GM10248 (cell line): ENCODE measurements around the gene WDR27.

Experiments
- CTCF ChIA-PET: fragments of 300-600 bp; sonication (Branson Sonifier 250); formaldehyde crosslinking; extraction: SDS; loops from one replicate; lab custom pipeline; 2021; ENCODE audit warnings: antibody characterized with exemption; lab: Yijun Ruan, JAX
- POLR2A ChIA-PET: fragments of 350-650 bp; sonication (Branson Sonifier 250); formaldehyde crosslinking; extraction: SDS; loops from one replicate; lab custom pipeline; 2020; ENCODE audit warnings: antibody characterized with exemption; lab: Yijun Ruan, JAX
- DNase-seq: peaks from one replicate; pipeline ENCODE4 v3.0.0; 2012; ENCODE audit errors: extremely low spot score
- TF ChIP-seq, protein P1 (sequence below): IDR thresholded peaks from 2 replicates; pipeline ENCODE4 v1.5.1; 2012; ENCODE audit warnings: mild to moderate bottlenecking, low read depth; ENCODE audit errors: extremely low read depth, missing control alignments, control extremely low read depth

The WDR27 gene

DNA sequence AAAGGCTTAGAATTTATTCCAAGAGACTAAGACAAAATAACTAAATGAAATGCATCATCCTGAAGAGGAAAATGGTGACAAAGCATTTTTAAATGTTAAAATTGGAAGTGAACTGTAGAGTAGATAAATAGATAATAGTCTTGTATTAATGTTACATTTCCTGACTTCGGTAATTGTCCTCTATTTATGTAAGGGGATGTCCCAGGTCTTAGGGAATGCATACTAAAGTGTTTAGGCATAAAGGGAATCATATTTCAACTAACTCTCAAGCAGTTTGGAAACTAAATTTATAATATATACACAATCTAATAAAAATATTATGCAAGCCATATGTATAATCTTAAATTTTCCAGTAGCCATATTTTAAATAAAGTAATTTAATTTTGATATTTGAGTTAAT, 159.3 kb downstream of the WDR27 start:
- ChIA-PET POLR2A (no interaction called here), CTCF (no interaction called here)
- TF ChIP-seq, protein P1, sequence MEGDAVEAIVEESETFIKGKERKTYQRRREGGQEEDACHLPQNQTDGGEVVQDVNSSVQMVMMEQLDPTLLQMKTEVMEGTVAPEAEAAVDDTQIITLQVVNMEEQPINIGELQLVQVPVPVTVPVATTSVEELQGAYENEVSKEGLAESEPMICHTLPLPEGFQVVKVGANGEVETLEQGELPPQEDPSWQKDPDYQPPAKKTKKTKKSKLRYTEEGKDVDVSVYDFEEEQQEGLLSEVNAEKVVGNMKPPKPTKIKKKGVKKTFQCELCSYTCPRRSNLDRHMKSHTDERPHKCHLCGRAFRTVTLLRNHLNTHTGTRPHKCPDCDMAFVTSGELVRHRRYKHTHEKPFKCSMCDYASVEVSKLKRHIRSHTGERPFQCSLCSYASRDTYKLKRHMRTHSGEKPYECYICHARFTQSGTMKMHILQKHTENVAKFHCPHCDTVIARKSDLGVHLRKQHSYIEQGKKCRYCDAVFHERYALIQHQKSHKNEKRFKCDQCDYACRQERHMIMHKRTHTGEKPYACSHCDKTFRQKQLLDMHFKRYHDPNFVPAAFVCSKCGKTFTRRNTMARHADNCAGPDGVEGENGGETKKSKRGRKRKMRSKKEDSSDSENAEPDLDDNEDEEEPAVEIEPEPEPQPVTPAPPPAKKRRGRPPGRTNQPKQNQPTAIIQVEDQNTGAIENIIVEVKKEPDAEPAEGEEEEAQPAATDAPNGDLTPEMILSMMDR = no peak
- DNase-seq = no peak

GRCh38 chr6:169539176-169539897, 162.5 kb downstream of the WDR27 start:
- TF ChIP-seq, protein P1 = no peak
- no peak for DNase-seq
- ChIA-PET CTCF (interaction anchor here (2.3 kb wide), 1 partner anchor 8 kb away, joined by 6 read pairs; no protein-coding TSS in a partner anchor), POLR2A (no interaction called here)

DNA sequence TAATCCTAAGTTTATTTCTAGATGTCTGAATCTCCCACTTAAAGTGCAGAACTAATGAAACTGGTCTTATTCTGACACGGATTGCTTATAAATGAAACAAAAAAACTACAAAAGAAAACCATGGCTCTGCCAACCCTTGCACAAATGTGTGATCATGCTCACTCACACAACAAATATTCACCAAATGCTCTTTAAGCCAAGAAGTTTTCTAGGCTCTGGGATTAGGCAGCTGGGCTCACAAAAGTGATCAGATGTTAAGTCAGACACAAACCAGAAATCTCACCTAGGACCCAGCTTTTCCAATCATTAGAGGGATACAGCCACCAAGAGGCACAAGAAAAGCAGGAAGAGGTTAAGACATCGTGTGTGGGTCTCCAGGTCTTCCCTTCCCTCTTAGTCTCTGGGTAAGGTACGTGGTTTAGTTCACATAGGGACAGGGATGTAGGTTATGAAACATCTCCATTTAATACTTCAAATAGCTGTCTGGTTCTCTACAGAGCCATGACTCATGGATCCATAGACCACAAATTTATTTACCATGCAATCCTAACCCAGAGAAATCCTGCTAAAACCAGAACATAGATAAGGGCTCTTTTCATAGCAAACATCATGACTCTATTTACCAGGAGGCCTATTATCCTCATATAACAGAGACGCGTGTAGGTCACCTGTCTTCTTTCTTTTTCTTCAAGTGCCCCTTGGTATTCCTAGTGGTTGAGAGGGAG, 165.2 kb downstream of the WDR27 start:
- TF ChIP-seq, protein P1 = no peak
- DNase-seq = no peak
- POLR2A ChIA-PET = no interaction called here
- CTCF ChIA-PET = no interaction called here

DNA sequence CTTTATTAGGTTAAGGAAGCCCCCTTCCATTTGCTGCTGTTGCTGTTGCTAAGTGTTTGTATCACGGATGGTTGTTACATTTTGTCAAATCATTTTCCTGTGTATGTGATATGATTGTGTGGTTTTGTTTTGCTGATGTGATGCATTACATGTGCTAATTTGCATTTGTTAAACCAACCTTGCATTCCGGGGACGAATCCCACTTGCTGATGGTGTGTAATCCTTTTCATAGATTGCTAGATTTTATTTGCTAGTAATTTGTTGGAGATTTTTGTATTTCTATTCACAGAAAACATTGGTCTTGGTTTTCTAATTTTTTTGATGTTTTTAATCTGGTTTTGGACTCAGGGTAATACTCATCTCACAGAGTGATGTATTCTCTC, 167.8 kb downstream of the WDR27 start:
- TF ChIP-seq, protein P1 = no peak
- no peak for DNase-seq
- CTCF ChIA-PET = no interaction called here
- POLR2A ChIA-PET = no interaction called here

- no peak for DNase-seq
- ChIA-PET POLR2A (no interaction called here), CTCF (no interaction called here)
- TF ChIP-seq, protein P1 = no peak
These were observed 168.4 kb downstream of the WDR27 start for GRCh38 chr6:169533301-169534038.

DNA sequence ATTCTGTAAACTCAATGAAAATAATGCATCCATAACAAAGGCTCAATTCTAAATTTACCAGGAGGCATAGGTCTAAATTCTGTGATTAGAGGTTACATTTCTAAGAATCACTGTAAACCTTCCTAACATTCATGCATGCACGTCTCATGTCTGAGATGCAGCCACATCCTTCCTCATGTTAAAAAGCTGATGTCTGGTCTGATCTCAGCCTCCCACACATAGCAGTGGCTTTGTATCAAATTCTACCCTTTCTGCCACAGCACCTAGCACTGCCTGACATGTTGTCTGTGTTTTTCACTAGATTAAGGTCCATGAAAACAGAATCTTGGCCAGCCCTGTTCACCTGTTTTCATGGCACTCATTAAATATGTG, 171.1 kb downstream of the WDR27 start:
- no peak for DNase-seq
- CTCF ChIA-PET = interaction anchor here (1.0 to 1.5 kb wide), 3 partner anchors 10 to 18 kb away, joined by 3 to 6 read pairs (median 3); no protein-coding TSS in a partner anchor
- POLR2A ChIA-PET = no interaction called here

More for the DNA sequence above, 171.1 kb downstream of the WDR27 start:
- TF ChIP-seq, protein P1 = no peak
